HUES48 (cell line): ENCODE data around the gene GLS.

Experiments
- H3K27ac ChIP-seq: one replicate; pipeline ENCODE4 v1.7.0; 2013; ENCODE audit warnings: low read depth, low read length, inconsistent platforms
- H3K27me3 ChIP-seq: 2 replicates; pipeline ENCODE4 v1.6.1; 2013; ENCODE audit warnings: mild to moderate bottlenecking, low read length; ENCODE audit not compliant: control insufficient read depth, insufficient read depth
- H3K36me3 ChIP-seq: 2 replicates; pipeline ENCODE4 v1.6.1; 2013; ENCODE audit warnings: low read length; ENCODE audit not compliant: control insufficient read depth, insufficient read depth
- H3K4me1 ChIP-seq: 2 replicates; pipeline ENCODE4 v1.6.1; 2013; ENCODE audit warnings: mild to moderate bottlenecking, low read length; ENCODE audit not compliant: control insufficient read depth, insufficient read depth
- H3K4me3 ChIP-seq: 2 replicates; pipeline ENCODE4 v1.5.1; 2013; ENCODE audit warnings: mild to moderate bottlenecking, low read depth, low read length
- H3K9ac ChIP-seq: 2 replicates; pipeline ENCODE4 v1.6.1; 2013; ENCODE audit warnings: mild to moderate bottlenecking, low read depth, low read length, moderate library complexity
- H3K9me3 ChIP-seq: 2 replicates; pipeline ENCODE4 v1.6.1; 2013; ENCODE audit warnings: low read length; ENCODE audit not compliant: control insufficient read depth, insufficient read depth

The GLS gene

DNA sequence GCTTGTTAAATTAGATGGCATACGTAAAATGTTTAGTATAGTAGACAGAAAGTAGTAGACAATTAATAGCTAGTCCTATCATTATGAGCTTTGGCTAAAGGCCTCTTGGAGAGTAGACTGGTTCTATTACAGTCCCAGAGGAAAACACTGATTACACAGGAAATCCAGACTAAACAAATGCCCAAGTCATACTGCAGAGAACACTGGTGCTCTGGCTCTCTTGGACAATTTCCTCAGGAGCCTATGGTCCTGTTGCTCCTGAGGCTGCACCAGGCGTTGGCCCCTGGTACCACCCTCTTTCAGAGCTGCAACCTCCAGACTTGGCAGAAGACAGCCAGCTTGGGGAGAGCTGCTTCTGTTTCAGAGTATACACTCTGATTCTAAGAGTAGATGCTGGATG lies 91.6 kb downstream of the GLS start:
- H3K9me3 ChIP-seq: no peaks in the 10 kb centered on the region
- no peak overlapping the region for H3K4me3 ChIP-seq
- no peak overlapping the region for H3K9ac ChIP-seq
- H3K27ac ChIP-seq: no peak overlapping the region
- H3K4me1 ChIP-seq: no peaks in the 10 kb centered on the region
- no peaks in the 10 kb centered on the region for H3K27me3 ChIP-seq
- peaks cover 90% of the 10 kb centered on the region for H3K36me3 ChIP-seq

DNA sequence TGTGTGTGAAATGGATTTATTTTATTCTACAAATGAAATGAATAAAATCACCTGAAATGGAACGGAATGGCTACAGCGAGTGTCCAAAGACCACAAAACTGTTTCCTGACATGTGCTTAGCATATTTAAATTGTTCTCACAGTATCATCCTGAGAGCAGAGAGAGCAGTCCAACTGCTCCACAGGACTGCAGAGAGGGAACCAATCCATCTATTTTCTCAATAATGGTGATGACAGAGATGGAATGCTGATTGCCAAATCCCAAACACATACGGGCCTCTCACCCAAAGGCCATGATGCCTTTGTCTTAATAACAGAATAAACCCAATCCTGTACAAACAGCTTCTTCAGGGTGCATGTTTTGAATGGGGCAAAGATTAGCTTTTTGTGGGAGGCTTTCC lies 92.2 kb downstream of the GLS start:
- H3K27ac ChIP-seq: no peak overlapping the region
- peaks cover 93% of the 10 kb centered on the region for H3K36me3 ChIP-seq
- no peaks in the 10 kb centered on the region for H3K27me3 ChIP-seq
- H3K4me1 ChIP-seq: no peaks in the 10 kb centered on the region
- no peak overlapping the region for H3K4me3 ChIP-seq
- H3K9me3 ChIP-seq: no peaks in the 10 kb centered on the region
- H3K9ac ChIP-seq: no peak overlapping the region

DNA sequence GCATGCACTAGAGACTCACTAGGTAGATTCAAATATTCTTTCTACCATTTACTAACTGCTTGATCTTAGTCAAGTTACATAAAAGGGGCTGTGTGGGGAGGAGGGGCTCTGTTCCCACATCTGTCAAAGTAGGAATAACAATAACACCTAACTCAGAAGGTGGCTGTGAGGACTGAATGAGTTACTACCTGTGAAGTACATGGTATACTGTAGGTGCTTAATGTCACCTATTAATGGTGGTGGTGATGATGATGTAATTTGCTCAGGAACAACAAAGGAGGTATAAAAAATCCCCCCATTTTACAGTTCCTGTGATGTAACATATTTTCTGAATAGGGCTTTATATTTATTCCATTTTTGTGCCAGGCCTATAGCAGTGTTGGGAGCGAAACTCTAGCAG lies 92.6 kb downstream of the GLS start:
- H3K27me3 ChIP-seq: no peaks in the 10 kb centered on the region
- no peaks in the 10 kb centered on the region for H3K9me3 ChIP-seq
- H3K9ac ChIP-seq: no peak overlapping the region
- no peak overlapping the region for H3K4me3 ChIP-seq
- H3K27ac ChIP-seq: no peak overlapping the region
- peaks cover 93% of the 10 kb centered on the region for H3K36me3 ChIP-seq
- no peaks in the 10 kb centered on the region for H3K4me1 ChIP-seq

DNA sequence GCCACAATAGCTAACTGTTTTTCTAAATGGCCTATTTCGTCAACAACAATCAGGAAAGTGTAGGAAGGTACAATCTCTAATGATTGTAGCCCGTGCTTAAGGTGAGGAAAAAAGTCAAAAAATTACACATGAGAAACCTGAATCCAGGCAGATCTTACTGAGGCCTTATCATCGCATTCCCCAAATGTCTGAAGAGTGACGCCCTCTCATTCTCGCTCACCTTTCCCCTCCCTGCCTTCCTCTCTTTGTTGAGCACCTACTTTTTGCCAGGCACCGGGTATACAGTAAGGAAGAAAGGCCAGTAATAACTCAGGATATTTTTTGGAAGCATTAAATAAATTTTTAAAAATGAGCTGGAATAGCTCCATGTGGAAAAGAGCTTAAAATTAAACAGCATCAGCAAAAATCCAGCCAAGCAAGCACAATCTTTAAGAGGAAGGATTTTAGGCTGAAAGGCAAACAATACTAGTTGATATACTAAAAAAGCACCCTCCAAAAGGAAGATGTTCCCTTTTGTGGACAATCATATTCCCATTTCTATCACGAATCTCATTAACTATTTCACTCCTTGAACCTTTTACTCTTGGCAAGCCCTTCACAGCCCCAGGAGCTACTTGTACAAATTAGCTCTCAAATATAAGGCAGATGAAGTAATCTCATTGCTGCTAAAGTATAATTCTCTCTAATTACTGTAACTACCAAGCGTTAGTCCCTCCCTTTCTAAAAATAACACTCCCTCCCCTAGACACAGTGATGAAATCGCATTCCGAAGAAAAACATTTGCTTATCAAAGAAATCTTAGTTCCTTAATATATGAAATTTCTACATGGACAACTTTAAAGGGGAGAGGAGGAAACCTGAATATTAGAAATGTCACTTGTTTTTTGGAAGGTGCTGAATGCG lies 93.4 kb downstream of the GLS start:
- no peaks in the 10 kb centered on the region for H3K9me3 ChIP-seq
- H3K27ac ChIP-seq: no peak overlapping the region
- H3K4me1 ChIP-seq: no peaks in the 10 kb centered on the region
- H3K4me3 ChIP-seq: no peak overlapping the region
- no peak overlapping the region for H3K9ac ChIP-seq
- no peaks in the 10 kb centered on the region for H3K27me3 ChIP-seq
- peaks cover 96% of the 10 kb centered on the region for H3K36me3 ChIP-seq

DNA sequence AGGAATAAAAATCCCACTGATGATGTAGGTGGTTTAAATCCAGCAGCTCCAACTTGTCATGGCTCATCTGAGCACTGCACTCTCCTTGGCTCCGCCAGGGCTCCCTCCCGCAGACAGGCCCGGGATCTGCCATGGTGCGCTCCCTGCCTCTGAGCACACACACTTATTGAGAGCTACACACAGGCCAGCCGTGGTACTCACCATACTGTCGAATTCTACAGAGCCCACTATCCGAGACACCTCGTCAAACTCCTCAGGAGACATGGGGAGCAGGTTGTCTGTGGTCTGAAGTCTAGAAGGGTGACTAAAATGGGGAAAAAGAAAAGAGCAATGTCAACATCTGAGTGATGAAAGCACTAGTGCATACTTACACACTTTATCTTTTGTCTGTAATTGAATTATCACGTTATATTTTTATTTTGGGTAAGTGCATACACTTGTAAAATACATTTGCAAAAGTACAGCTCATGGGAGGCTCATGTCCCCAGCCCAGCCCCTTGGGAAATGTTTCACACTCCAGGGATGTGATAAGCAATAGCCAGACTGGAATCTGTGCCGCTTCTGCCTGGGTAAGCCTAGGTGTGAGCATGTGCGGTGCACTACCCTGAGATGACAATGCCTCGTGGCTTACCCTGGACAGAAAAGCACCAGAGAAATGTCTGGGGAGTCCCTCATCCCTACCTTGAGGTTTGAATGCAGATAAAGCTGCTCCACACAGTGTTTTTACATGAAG lies 94.2 kb downstream of the GLS start:
- H3K4me3 ChIP-seq: no peak overlapping the region
- no peaks in the 10 kb centered on the region for H3K4me1 ChIP-seq
- H3K27ac ChIP-seq: no peak overlapping the region
- no peaks in the 10 kb centered on the region for H3K9me3 ChIP-seq
- H3K9ac ChIP-seq: no peak overlapping the region
- peaks cover 96% of the 10 kb centered on the region for H3K36me3 ChIP-seq
- no peaks in the 10 kb centered on the region for H3K27me3 ChIP-seq

DNA sequence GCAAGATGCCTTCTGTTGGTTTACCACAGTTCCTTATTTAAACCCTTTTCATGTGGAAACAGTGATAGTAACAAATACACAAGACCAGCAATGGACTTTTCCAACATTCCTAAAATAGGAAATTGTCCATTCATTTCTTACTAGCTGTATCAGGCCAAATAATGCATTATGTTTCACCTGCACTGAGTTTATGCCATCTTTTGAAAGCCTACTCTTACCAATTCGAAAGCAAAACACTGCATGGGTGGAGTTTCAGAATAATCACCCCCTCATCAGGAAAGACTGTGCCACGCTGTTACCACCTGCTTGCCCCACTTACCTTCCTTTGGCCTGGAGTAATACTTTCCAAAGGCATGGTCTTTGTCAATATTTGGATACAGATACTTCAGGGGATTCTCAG lies 95.9 kb downstream of the GLS start:
- Histone ChIP-seq H3K27me3 (no peaks in the 10 kb centered on the region), H3K9me3 (no peaks in the 10 kb centered on the region), H3K27ac (no peak overlapping the region), H3K4me1 (no peaks in the 10 kb centered on the region), H3K4me3 (no peak overlapping the region), H3K9ac (no peak overlapping the region), H3K36me3 (peaks cover 96% of the 10 kb centered on the region)

DNA sequence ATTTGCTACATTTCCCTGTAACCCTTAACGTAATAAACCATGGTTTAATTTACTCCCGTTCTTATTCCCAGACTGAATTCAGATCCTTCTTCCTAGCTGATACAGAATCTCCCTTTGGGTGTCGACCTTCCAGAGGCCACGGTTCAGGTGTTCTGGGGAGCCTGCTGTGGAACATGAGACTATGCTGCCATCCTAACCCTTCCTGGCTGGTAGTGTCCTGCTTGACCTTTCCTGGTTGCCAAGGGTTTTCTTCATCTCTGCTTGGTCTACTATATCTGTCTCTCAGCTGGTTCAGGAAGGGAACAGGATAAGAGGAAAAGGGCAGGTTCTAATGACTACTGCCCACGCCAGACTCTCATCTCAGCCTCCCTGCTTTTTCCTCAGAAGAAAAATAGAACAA lies 96.9 kb downstream of the GLS start:
- Histone ChIP-seq H3K27me3 (no peaks in the 10 kb centered on the region), H3K27ac (no peak overlapping the region), H3K9me3 (no peaks in the 10 kb centered on the region), H3K4me3 (no peak overlapping the region), H3K36me3 (peaks cover 99% of the 10 kb centered on the region), H3K9ac (no peak overlapping the region), H3K4me1 (no peaks in the 10 kb centered on the region)

DNA sequence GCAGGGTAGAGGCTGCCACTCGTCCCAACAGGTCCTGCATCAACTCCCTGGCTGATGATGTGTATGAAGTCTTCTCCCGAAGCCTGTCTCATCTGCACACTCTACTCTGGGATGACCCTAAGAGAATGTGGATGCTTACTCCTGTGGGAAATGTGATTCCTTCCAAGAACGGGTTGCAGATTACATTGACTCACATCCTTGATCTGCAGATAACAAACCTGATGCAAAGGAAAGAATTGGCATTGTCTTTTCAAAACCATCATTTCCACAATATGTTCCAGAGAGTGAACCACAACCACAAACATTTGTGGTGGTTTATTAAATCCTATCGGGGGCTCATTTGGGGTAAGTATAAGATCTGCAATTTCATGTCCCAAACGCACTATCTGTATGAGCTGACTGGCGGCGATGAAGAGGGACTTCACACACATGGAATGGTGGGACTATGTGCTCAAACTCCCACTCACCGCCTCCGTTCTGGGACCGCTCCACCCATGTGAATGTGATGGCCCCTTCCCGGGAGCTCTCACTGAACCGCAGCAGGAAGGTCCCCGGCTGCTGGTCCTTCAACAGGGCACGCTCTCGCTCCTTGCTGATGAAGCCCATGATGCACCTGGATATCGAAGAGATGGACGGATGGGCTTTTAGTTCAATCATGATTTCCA lies 97.9 kb downstream of the GLS start:
- H3K4me3 ChIP-seq: no peak overlapping the region
- H3K27me3 ChIP-seq: no peaks in the 10 kb centered on the region
- H3K36me3 ChIP-seq: peaks cover 99% of the 10 kb centered on the region
- no peaks in the 10 kb centered on the region for H3K4me1 ChIP-seq
- H3K27ac ChIP-seq: no peak overlapping the region
- no peak overlapping the region for H3K9ac ChIP-seq
- H3K9me3 ChIP-seq: no peaks in the 10 kb centered on the region

DNA sequence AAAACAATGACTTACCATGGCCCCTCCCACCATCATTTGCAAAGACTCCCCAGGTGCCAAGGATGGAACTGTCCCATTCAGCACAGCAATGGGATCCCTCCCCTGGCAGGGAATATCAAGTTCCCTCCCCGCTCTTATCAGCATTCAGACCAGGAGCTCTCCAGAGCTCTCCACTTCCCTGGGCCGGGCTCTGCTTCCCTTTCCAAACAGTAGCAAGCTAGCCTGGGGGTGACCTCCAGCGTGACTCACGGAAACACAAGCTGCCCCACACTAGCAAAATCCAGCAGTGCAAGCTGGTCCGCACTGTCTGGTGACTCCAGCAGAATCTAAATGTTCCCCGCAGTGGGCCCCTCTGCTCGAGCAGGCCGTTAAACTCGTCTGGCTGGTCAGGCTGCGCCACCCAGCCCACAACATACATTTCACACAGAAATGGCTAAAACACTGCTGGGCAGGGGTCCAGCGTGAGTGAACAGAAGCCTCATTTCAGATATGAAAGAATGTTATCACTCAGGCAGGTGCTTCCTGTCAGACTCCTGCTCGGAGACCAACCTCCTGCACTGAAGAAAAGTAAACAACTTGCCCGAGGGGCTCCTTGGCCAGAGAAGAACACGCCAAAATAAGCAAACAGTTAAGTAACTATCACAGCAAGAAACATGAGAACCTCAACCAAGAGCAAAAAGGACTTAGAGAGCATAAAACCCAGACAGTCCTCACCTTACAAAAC lies 99.4 kb downstream of the GLS start:
- no peaks in the 10 kb centered on the region for H3K9me3 ChIP-seq
- H3K4me3 ChIP-seq: no peak overlapping the region
- no peak overlapping the region for H3K27ac ChIP-seq
- H3K27me3 ChIP-seq: no peaks in the 10 kb centered on the region
- H3K4me1 ChIP-seq: no peaks in the 10 kb centered on the region
- no peak overlapping the region for H3K9ac ChIP-seq
- H3K36me3 ChIP-seq: peaks cover 99% of the 10 kb centered on the region

DNA sequence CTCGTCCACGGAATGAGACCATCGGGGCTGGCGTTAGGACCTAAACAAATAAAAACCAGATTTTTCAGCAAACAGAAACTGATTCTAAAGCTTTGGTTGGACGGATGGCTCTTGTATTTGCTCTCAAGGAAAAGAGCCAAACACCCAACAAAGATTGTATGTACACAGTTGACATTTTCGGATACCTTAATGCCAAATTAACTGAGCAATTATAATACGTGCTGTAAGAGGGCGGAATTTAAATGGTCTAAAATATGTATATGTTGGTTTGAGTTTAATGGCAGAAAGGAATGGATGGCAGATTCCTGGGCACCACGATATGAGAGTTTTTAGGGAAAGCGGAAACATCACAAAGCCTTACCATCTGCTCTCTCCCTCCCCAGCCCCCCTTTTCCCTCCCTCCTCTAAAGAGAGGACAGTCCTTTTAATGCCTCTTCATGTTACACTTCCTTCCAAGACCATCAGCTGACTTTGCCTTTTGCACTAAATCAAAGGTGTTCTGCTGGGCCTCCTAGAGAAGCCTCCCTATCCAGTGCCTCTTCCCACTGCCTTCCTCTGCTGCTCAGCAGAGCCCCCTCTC lies 100.1 kb downstream of the GLS start:
- Histone ChIP-seq H3K27me3 (no peaks in the 10 kb centered on the region), H3K4me1 (no peaks in the 10 kb centered on the region), H3K9me3 (no peaks in the 10 kb centered on the region), H3K27ac (no peak overlapping the region), H3K9ac (no peak overlapping the region), H3K4me3 (no peak overlapping the region), H3K36me3 (peaks cover 99% of the 10 kb centered on the region)
